HG03565 (cell line): ENCODE results near the gene SART3.
A peak's percentile ranks its signal among the peaks of the same experiment; 100 is the strongest.
"Not testable (repeated sequence)": the region's sequence is repeated elsewhere in the genome, so short reads cannot be mapped to it uniquely, and the experiment has no call there.

Experiments
- ATAC-seq: cut with Tn5 transposase; IDR thresholded peaks from one replicate; pipeline ENCODE4 v1.9.1; 2021; ENCODE audit warnings: mild to moderate bottlenecking, moderate library complexity; ENCODE audit not compliant: unreplicated experiment

Gene SART3

GRCh38 chr12:108564724-108565123 is 3.8 kb upstream of the SART3 start:
- no peak for ATAC-seq

- ATAC-seq = no peak
Measured at GRCh38 chr12:108563804-108564151, 2.8 kb upstream of the SART3 start.

- peak; percentile 24 for ATAC-seq
Measured at GRCh38 chr12:108563136-108563803, 2.3 kb upstream of the SART3 start.

- peak; percentile 59 for ATAC-seq
Measured at GRCh38 chr12:108562348-108563135, 1.6 kb upstream of the SART3 start, which contains the start of gene ISCU. TSS of gene ISCU (plus strand) at chr12:108562596. CDS start at chr12:108562623, 27 bp downstream.

- no peak for ATAC-seq
Measured at GRCh38 chr12:108561852-108562347, 927 bp upstream of the SART3 start.

- no peak for ATAC-seq
Measured at GRCh38 chr12:108560321-108560721, 652 bp downstream of the SART3 start.

GRCh38 chr12:108559748-108560147 is 1.2 kb downstream of the SART3 start:
- no peak for ATAC-seq

GRCh38 chr12:108559007-108559655 is 1.8 kb downstream of the SART3 start:
- no peak for ATAC-seq

- ATAC-seq = not testable (repeated sequence)
Measured at GRCh38 chr12:108555383-108555782, 5.6 kb downstream of the SART3 start.

GRCh38 chr12:108553799-108554198 is 7.2 kb downstream of the SART3 start:
- ATAC-seq = no peak

- ATAC-seq = no peak
Measured at GRCh38 chr12:108551535-108551934, 9.4 kb downstream of the SART3 start.

- no peak for ATAC-seq
Measured at GRCh38 chr12:108548954-108549521, 11.9 kb downstream of the SART3 start.

GRCh38 chr12:108547686-108548085 is 13.3 kb downstream of the SART3 start:
- ATAC-seq = no peak

- ATAC-seq = no peak
Measured at GRCh38 chr12:108543652-108544051, 17.3 kb downstream of the SART3 start.

GRCh38 chr12:108542320-108542719 is 18.7 kb downstream of the SART3 start:
- no peak for ATAC-seq

GRCh38 chr12:108538616-108539195 is 22.3 kb downstream of the SART3 start:
- ATAC-seq = no peak

- no peak for ATAC-seq
Measured at GRCh38 chr12:108538146-108538545, 22.8 kb downstream of the SART3 start.

- no peak for ATAC-seq
Measured at GRCh38 chr12:108531929-108532848, 28.8 kb downstream of the SART3 start.

- ATAC-seq = no peak
Measured at GRCh38 chr12:108530161-108530560, 30.8 kb downstream of the SART3 start.

- no peak for ATAC-seq
Measured at GRCh38 chr12:108527166-108527496, 33.8 kb downstream of the SART3 start.
